Stimulated activated CD4-positive, alpha-beta T cell treated with anti-CD3 and anti-CD28 coated beads, TNF-alpha, amount 100 ng/mL, for 48 hours (primary cell): ENCODE results near the gene GPATCH2.
"Not testable (repeated sequence)": the region's sequence is repeated elsewhere in the genome, so short reads cannot be mapped to it uniquely, and the experiment has no call there.

Source experiments
- DNase-seq, 3 donors: peaks; one replicate each; pipeline ENCODE4 v3.0.0-alpha.2; 2020; ENCODE audit warnings: low read depth in 3 of 3

GPATCH2 gene

DNA sequence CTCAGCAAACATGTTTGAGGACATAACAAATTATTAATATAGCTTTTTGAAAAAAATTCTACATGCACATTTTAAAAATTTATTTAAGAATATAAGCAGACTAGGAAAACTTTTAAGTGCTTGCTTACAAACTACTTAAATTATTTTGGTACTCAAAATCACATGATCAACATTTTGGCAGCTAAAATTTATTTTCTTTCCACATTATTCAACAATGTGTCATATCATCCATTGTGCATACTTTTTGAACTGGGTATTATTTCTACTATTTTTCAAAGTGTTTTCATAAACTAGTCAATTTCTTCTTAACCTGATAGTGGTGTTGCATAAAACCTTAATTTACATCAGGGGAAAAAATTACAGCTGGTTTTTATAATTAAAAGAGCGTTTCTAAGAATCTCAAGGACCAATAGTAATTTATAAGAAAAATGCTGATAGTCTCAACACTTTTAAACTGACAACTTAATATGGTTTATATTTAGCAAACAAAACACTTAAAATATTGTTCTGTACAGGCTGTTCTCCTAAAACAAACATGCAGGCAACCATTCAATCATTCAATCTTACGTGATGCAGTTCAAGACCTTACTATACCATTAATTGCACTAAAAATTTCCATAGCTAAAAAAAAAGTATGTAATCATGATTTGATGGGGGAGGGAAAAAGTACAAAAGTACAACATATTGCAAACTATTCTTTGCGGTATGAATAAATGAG, 105.0 kb downstream of the GPATCH2 start:
- no peak for DNase-seq

DNA sequence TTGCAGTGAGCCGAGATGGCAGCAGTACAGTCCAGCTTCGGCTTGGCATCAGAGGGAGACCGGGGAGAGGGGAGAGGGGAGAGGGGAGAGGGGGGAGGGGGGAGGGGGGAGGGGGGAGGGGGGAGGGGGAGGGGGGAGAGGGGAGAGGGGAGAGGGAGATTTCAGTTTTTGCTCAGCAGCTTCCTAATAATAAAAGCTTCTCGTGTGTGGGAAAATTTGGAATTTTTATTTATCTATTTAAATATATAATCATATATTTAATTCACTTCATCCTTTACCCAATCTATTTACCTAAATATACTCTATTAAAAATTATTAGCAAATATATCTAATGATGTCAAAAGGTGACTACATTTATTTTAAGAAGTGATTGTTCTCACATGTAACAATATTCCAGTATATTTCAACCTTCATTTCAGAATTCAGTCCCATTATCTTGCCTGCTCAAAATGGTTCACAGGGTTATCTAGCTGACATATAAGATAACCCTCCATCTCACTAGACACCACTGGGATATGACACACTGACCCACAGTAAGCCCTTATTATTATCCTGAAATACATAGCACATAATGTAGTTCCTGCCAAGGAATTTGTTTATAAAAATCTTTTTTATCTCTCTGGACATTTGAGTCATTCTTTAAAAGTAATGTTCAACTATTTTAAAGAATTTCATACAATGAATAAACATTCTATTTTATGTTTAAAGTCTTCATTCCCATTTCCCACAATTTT, 105.9 kb downstream of the GPATCH2 start:
- no peak for DNase-seq

DNA sequence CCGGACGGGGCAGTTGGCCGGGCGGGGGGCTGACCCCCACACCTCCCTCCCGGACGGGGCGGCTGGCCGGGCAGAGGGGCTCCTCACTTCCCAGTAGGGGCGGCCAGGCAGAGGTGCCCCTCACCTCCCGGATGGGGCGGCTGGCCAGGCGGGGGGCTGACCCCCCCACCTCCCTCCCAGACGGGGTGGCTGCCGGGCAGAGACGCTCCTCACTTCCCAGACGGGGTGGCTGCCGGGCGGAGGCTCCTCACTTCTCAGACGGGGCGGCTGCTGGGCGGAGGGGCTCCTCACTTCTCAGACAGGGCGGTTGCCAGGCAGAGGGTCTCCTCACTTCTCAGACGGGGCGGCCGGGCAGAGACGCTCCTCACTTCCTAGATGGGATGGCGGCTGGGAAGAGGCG, 107.0 kb downstream of the GPATCH2 start:
- DNase-seq: not testable (repeated sequence)

DNA sequence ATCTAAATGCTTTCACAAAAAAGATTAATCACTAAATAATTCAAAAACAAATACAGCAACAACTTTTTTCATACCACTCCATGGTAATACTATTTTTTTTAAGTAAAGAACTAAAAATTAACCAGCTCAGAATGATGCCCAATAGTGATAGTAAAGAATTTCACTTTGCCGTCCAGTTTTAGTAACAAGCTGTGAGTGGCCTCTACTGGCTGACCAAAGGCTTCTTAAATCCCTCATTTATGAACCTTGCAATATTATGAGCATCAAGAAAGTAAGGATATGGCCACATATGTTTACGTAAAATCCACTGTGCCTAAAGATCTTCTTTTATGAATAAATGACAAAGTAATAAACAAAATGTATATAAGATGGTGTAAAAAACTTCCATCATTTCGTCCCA, 108.6 kb downstream of the GPATCH2 start:
- no peak for DNase-seq

DNA sequence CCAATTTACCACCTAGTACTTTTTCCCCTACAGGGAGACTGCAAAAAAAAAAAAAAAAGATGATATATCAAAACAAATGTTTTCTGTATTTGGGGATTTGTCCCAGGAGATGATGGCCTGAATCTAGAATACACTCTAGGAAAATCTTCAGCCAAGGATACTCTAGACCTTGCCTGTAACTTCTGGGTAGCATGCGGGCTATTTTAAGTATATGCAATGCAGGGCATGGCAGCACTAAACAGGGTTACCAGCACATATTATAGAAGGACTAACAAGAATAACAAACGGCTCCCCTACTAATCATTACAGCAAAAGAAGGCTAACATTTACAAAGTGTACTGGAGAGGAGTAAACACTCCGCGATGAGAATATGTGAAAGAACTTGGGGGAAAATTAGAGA, 109.6 kb downstream of the GPATCH2 start:
- DNase-seq: no peak

DNA sequence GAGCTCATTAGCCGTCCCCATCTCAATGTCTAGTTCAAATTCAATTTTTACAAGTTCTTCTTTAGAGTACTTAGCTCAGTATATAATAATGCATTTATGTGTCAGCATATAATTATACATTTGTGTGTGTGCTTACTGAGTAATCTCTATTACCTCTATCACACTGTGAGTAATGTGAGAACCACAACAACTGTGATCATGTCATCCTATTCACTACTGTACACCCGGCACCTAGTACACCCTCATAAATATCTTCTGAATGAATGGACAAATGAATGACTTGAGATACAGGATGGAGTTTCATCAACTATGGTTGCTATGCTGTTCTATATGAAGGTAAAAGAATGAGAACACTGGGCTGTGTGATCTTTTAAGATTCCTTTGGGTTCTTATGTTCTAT, 124.0 kb downstream of the GPATCH2 start:
- no peak for DNase-seq

DNA sequence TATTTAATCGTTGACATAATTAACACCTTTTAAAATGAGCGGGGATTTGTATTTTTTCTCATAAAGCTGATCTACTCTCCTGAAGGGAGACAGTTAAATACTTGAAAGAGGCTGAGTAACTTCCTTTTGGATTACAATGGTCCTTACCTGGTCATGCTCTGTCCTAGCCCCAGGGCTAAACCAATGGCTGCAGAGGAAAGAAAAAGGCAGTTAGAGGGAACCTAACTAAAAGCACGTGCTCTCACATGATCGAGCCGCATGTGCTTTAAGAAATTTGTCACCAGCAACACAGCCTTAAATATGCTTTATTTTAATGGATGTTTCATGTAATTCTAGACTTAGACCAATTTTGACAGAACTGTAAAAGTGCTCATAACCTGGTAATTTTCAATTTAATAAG, 132.7 kb downstream of the GPATCH2 start:
- DNase-seq: no peak

DNA sequence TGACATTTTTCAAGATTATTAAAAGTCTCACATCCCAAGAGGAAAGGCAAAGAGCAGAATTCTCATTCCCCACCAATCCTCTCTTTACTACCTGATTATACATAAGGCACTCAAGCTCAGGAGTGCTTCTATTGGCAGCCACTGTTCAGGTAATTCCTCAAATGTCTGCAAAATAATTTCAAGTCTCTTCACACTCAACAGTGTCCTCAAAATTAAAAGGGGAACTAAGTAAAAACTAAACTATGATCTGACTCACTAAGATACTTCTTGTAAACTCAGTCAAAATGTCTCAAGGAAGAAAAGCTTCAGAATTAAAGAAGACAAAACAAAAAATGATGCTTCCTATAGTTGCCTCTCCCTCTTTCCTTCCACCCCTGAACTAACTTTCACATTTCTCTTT, 135.6 kb downstream of the GPATCH2 start:
- no peak for DNase-seq

DNA sequence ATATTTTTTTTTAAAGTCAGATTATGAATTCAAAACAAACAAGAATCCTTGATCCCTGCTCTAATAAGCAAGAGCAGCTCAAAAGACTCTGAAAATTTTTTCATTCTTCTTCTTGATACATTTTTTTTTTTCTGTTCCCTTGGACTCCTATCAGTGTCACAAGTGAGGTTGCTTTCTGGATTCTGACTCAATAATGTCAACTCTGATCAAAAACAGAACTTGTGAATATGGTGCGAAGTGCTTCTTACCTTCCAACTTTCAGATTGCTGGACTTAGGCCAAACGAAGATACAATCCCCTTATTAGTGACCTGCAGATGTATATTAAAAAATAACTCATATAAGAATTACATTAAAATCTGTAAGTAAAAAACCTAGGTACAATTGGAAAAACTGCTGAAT, 136.1 kb downstream of the GPATCH2 start:
- DNase-seq: no peak

DNA sequence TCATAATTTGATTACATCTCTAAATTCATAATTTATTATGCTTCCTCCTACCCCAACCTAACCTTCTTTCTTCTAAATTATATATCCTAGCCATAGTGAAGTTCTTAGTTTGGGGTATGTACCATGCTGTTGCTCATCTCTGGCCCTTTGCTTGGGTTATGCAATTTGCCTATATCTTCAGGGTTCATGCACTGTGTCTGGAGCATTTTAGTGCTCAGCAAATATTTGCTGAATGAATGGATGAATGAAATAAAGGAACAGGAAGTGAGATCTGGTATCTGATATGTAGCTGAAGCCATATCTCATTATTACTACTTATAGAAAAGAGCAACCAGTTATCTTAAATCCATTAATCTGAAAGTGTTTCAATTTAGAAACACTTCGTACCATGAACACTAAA, 137.6 kb downstream of the GPATCH2 start:
- DNase-seq: no peak

DNA sequence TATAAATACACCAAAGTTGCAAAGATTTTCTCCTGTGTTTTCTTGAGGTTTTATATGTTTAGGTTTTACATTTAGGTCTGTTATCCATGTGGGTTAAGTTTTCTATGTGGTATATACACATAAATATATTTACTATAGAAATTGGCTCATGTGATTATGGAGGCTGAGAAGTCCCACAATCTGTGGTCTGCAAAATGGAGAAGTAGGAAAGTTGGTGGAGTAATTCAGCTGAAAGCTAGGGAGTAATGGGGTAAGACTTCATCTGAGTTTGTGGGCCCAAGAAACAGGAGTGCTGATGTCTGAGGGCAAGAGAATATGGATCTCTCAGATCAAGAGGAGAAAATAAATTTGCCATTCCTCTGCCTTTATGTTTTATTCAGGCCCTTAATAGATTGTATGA, 146.0 kb downstream of the GPATCH2 start:
- no peak for DNase-seq

DNA sequence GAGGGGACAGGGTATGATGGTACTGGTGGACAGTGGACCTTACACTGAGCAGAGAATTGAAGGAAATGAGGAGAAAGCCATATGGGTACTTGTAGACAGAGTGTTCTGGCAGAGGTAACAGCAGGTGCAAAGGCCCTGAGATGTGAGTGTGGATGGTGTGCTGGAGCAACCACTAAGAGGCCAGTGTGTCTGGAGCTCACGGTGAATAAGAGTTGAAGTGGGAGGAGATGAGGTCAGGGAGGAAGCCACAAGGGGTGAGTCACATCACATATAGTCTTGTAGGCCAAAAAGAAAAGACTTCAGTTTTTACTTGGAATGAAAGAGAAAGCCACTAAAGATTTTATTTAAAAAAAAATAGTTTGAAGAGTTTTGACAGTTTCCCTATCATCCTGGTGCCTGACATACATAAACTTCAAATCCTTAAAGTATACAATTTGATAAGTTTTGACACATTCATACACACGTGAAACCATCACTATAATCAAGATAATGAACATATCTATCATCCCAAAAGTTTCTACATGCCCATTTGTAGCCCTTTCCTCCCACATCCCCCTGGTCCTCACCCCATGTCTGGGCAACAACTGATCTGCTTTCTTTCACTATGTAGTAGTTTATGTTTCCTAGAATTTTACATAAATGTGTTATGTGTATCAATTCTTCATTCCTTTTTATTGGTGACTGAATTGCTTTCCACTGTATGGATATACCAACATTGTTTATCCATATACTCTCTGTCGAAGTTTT, 148.4 kb downstream of the GPATCH2 start:
- DNase-seq: peak; percentile 27 to 47 (median 39)

DNA sequence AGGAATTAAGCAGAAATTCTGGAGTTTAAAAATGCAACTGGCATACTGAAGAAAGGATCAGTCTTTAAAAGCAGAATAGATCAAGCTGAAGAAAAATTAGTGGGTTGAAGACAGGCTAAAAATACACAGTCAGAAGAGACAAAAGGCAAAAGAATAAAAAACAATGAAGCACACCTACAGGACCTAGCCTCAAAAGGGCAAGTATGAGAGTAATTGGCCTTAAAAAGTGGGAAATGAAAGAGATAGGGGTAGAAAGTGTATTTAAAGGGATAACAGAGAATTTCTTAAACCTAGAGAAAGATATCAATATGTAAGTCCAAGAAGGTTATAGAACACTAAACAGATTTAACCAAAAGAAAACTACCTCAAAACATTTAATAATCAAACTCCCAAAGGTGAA, 152.4 kb downstream of the GPATCH2 start:
- no peak for DNase-seq

DNA sequence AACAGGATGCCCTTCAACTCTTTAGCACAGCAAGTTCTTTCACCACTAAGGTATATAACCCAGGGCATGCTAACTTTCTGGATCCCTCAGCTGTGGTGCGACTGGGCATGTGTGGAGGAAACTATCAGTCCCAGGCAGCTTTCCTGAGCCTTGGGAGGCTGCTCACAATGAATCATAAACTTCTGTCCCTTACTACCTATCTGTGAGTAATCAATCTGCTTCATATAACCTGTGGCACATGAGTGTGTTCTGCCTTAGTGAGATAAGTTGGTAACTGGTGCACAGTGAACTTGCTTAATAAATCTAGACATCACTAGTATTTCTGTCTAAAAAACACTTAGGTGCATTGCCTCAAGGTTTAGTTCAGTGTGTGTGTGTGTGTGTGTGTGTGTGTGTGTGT, 158.0 kb downstream of the GPATCH2 start:
- no peak for DNase-seq

DNA sequence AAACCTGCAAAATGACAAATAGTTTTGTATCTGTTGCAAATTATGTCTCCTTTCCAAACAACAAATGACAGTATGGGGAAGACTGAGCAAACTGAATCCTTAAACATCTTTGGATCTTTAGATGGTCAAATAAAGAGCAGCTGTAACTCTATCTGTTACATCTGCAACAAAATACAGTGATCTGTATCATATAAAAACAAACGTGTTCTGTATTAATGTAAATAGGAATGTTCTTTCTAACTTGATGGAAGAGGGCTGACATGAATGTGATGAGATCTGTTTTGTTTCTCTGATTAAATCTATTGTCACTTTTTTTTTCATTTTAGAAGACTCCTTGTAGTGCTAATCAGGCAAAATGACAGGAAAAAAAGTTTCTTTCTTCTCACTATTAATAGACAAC, 159.5 kb downstream of the GPATCH2 start:
- DNase-seq: no peak

DNA sequence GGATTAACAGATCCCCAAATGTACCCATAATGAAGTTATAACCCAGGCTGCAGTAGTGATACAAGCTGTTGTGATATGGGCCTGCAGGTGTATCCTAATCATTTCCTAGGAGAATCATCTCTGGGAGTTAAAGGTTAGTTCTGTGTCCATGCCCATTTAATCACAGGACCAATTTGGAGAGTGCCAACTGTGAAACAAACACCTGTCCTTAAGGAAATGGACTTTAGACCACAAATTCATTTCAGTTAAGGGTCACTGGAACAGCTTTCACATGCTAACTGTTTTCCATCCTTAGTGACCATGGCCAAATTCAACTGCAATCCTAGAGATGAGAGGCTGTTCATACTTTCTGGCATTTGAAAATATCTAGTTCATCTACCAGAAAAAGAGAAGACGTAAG, 160.9 kb downstream of the GPATCH2 start:
- DNase-seq: no peak

DNA sequence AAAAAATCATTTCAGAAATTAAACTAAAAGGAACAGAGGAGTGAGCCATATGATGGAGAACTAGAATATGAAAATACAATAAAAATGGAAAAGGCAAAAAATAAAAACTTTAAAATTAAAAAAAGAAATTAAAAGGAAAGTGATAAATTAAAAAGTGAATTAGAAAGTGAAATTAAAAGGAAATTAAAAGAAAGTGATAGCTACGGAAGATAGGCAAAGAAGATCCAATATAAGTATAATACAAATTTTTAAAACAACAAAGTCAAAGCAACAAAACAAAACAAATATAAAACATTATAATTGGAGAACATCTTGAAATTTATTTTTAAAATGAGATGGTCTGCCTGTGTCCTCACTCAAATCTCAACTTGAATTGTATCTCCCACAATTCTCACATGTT, 165.8 kb downstream of the GPATCH2 start:
- no peak for DNase-seq

DNA sequence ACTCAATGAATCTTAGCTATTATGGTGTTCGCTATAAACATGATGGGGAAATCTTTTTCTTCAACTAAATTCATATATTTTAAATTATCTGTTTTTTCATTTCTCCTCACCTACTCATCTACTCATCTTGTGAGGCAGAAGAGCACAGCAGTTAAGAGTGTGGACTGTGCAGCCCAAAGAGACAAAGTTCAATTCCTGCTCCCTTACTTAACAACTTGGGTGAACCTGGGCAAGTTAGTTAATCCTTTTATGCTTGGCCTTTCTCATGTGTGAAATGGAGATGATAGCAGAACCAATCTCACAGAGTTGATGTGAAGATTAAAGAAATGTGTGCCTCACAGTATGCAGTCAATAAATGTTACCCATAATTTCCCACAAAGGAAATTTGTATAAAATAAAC, 168.2 kb downstream of the GPATCH2 start:
- no peak for DNase-seq

DNA sequence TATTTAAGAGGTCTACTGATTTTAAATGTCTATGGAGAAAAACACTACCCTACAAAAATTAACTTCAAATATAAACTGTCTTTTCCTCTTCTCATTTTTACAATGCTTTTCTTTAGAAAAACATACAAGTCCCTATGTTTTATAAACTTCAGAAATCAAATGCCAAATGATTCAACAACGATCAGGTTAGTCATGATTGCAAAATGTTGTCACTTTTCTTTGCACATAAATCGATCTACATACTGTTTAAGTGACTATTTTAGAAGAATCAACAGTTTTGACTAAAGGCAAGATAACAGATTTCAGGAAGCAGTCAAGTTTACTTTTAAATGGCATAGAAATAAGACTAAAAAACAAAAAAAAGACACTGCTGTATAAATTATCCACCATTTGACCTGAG, 168.7 kb downstream of the GPATCH2 start:
- DNase-seq: no peak

DNA sequence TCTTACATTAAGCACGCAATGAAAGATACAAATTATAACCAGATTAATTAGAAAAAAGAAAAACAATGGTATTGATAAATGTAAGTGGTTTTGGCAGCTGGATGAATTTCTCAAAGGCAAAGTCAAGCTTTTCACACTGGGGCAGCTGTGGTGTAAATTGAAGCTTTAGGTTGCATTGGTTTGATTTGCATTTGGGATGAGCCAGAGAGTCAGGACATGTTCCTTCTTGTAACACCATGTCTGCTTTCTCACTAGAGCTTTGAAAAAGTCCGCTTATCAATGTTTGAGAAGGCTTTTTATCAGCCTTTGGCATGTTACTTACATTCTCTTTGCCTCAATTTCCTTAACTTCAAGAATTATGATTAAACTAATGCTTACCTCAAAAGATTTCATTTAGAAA, 173.9 kb downstream of the GPATCH2 start:
- no peak for DNase-seq

DNA sequence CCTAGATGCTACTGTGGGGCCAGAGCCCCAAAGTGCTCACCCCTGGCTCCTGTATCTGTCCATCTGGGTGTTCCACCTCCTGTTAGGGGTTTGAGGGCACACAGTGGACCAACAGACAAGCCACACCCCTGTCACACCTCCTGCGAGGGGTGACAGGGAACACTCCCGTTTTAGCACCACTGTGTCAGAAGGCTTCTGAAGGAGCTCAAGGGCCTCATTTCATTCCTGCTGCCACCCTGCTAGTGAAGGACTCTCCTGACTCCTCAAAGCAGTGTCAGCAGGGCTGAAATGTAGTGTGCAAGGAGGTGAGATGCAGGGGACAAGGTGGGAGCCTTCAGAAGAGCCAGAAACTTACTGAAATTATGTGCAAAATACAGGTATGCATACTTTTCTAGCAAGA, 174.6 kb downstream of the GPATCH2 start:
- no peak for DNase-seq

DNA sequence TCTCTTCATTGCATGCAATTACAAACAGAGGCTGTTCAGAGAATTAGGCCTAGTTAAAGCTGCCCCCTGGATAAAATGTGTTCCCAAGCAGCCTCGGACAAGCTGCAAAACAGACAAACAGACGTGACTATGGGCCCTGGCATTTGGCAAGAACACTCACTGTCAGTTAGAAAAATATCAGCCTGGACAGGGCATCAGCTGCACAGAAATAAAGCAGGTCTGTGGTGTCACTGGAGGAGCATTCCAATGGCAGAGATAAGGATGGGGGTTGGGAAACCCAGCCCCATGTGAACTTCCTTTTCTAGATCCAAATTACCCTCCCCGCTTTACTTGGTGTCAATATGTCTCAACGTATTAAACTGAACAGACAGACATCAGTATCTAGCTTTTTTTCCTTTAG, 177.1 kb downstream of the GPATCH2 start:
- DNase-seq: no peak

DNA sequence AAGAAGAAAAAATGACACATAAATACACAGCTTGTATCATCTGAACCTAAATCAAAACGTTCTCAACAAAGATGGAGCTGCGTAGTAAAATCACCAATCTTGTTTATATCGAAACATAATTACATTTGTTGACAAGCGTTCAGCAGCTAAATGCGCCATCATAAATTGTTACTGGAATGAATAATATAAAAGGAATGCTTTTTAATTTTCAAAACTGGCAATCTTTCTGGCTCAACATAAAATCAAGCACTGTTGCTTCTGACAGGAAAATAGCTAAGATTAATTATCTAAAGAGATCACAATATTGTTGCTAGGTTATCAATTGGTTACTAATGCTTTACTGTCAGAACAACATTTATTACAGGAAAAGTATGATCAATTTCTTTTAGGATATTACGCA, 181.5 kb downstream of the GPATCH2 start:
- no peak for DNase-seq
